Panc1 (cell line): ENCODE data around the gene MSI2. TPM values are rescaled to one million over a fixed set of nuclear protein-coding genes. Genes with fewer than 3 reads are reported as not detected.

Experiments
- ATAC-seq: fragments of 200-7000 bp; cut with Tn5 transposase; 2 replicates; pipeline ENCODE4 v1.9.1; 2020; ENCODE audit warnings: mild to moderate bottlenecking, moderate library complexity
- BruUV-seq: library from RNA; stranded (reverse); fragments of 400-500 nt; replicated peaks from 2 replicates; lab custom pipeline; 2021; lab: Mats Ljungman, UMichigan
- CTCF ChIA-PET: fragments of 300-600 bp; sonication (Branson Sonifier 250); formaldehyde crosslinking; loops from one replicate; lab custom pipeline; 2022; ENCODE audit warnings: antibody characterized with exemption; lab: Charles Lee
- POLR2A ChIA-PET: fragments of 300-600 bp; sonication (Branson Sonifier 250); formaldehyde crosslinking; loops from one replicate; lab custom pipeline; 2022; ENCODE audit warnings: antibody characterized with exemption; lab: Charles Lee
- DNase-seq: peaks from one replicate; pipeline ENCODE4 v3.0.0-alpha.2; 2010; ENCODE audit warnings: low read depth, low spot score
- H3K27ac ChIP-seq: 2 replicates; pipeline ENCODE4 v1.5.1; 2011; ENCODE audit warnings: mild to moderate bottlenecking, low read length, inconsistent platforms
- H3K27me3 ChIP-seq: fragments of 200-500 bp; sonication (Bioruptor generic); 2 replicates; pipeline ENCODE4 v1.6.0; 2014; ENCODE audit warnings: low read length, inconsistent platforms; ENCODE audit not compliant: control insufficient read depth, insufficient read depth
- H3K36me3 ChIP-seq: fragments of 200-500 bp; sonication (Bioruptor generic); 2 replicates; pipeline ENCODE4 v1.5.1; 2014; ENCODE audit warnings: inconsistent platforms, mild to moderate bottlenecking, low read length, moderate library complexity; ENCODE audit not compliant: control insufficient read depth, insufficient read depth
- H3K4me1 ChIP-seq: 2 replicates; pipeline ENCODE4 v1.5.1; 2011; ENCODE audit warnings: inconsistent platforms, mild to moderate bottlenecking, low read length, moderate library complexity; ENCODE audit not compliant: control insufficient read depth, insufficient read depth
- H3K4me3 ChIP-seq, 2 experiments: 2 replicates each; pipeline ENCODE4 v1.5.1; 2011 to 2012; ENCODE audit warnings: low read depth in 2 of 2, low read length in 2 of 2, mild to moderate bottlenecking in 2 of 2, inconsistent platforms in 1 of 2, moderate library complexity in 1 of 2
- H3K9me3 ChIP-seq: fragments of 200-500 bp; sonication (Bioruptor generic); 2 replicates; pipeline ENCODE4 v1.5.1; 2014; ENCODE audit warnings: low read depth, mild to moderate bottlenecking, inconsistent platforms, low read length, moderate library complexity; ENCODE audit not compliant: control insufficient read depth, insufficient read depth
- POLR2AphosphoS5 ChIP-seq: IDR thresholded peaks from 2 replicates; pipeline ENCODE4 v1.6.1; 2012; ENCODE audit warnings: mild to moderate bottlenecking, low read depth, low read length, moderate library complexity
- SIN3A ChIP-seq: IDR thresholded peaks from 2 replicates; pipeline ENCODE4 v1.6.1; 2012; ENCODE audit warnings: low read depth, mild to moderate bottlenecking, low read length, moderate library complexity, borderline replicate concordance; ENCODE audit not compliant: insufficient read depth
- TCF7L2 ChIP-seq: IDR thresholded peaks from 2 replicates; pipeline ENCODE4 v1.6.1; 2011; ENCODE audit warnings: mild to moderate bottlenecking, low read depth, low read length, inconsistent platforms
- in situ Hi-C: cut with HindIII; loops from 2 replicates; pipeline ENCODE4 v1.10.0; 2016; ENCODE audit warnings: low sequenced_read_pairs, low pct_unique_long_range_greater_than_20kb
- intact Hi-C: fragments of 100-400 bp; cut with micrococcal nuclease; formaldehyde crosslinking; loops from one replicate; pipeline ENCODE4 v1.10.0; 2022; ENCODE audit not compliant: unreplicated experiment
- total RNA-seq: library from RNA; stranded (reverse); gene quantifications from one replicate; pipeline ENCODE4 v1.2.1, GENCODE V29; 2021; ENCODE audit not compliant: unreplicated experiment
- TF ChIP-seq, protein P1 (sequence below), 2 experiments: IDR thresholded peaks; 2 replicates each; pipeline ENCODE4 v1.6.1; 2011 to 2012; ENCODE audit warnings: low read depth in 2 of 2, control low read depth in 1 of 2, low read length in 1 of 2, mild to moderate bottlenecking in 1 of 2, moderate library complexity in 1 of 2; ENCODE audit not compliant: insufficient read depth in 1 of 2
- TF ChIP-seq, protein P2 (sequence below): fragments of 450-650 bp; IDR thresholded peaks from 2 replicates; pipeline ENCODE4 v1.5.1; 2017; ENCODE audit warnings: mild to moderate bottlenecking

MSI2 gene
- total RNA-seq, 1 experiment from 2014 or later, result 38.5 TPM

DNA sequence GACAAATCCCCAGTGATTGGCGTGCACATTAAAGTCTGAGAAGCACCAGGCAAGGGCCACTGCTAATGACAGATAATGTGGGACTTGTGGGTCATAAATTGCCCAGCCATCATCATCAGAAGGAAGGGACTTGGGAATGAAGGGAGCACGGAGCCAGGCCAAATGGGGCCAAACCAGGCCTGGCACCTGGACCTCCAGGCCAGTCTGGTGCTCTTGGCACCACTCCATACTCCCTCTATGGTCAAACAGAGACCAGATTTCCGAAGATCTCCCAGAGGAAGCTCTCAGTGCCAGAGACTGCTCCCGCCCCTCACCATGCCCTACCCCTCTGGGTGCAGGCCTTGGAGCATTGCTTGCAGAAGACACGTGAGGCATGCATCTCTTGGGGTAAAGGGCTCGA, 346.6 kb downstream of the MSI2 start:
- Histone ChIP-seq H3K9me3 (no peaks in the 10 kb centered on the region), H3K36me3 (no peaks in the 10 kb centered on the region), H3K4me3 (no peak overlapping the region), H3K27ac (no peak overlapping the region), H3K4me1 (0 out of 2 replicates have a peak, but pooled peaks cover 2% of the 10 kb centered on the region), H3K27me3 (no peaks in the 10 kb centered on the region)
- no TSS peak for BruUV-seq
- in situ Hi-C loops, result no loop called here
- CTCF ChIA-PET, result interaction anchor here (2.2 kb wide), 1 partner anchor 69 kb away, joined by 5 read pairs; no protein-coding TSS in a partner anchor
- ATAC-seq (no peak), DNase-seq (no peak)
- intact Hi-C loops, result no loop called here
- TF ChIP-seq POLR2AphosphoS5, result no peak
- TF ChIP-seq, protein P1, sequence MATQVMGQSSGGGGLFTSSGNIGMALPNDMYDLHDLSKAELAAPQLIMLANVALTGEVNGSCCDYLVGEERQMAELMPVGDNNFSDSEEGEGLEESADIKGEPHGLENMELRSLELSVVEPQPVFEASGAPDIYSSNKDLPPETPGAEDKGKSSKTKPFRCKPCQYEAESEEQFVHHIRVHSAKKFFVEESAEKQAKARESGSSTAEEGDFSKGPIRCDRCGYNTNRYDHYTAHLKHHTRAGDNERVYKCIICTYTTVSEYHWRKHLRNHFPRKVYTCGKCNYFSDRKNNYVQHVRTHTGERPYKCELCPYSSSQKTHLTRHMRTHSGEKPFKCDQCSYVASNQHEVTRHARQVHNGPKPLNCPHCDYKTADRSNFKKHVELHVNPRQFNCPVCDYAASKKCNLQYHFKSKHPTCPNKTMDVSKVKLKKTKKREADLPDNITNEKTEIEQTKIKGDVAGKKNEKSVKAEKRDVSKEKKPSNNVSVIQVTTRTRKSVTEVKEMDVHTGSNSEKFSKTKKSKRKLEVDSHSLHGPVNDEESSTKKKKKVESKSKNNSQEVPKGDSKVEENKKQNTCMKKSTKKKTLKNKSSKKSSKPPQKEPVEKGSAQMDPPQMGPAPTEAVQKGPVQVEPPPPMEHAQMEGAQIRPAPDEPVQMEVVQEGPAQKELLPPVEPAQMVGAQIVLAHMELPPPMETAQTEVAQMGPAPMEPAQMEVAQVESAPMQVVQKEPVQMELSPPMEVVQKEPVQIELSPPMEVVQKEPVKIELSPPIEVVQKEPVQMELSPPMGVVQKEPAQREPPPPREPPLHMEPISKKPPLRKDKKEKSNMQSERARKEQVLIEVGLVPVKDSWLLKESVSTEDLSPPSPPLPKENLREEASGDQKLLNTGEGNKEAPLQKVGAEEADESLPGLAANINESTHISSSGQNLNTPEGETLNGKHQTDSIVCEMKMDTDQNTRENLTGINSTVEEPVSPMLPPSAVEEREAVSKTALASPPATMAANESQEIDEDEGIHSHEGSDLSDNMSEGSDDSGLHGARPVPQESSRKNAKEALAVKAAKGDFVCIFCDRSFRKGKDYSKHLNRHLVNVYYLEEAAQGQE (IDR thresholded peaks at IDR 0.05; ENCODE audit: insufficient read depth in 1 of 2, low read depth in 2 of 2, low read length in 1 of 2), result no peak
- no peak for TF ChIP-seq SIN3A
- POLR2A ChIA-PET, result no interaction called here

DNA sequence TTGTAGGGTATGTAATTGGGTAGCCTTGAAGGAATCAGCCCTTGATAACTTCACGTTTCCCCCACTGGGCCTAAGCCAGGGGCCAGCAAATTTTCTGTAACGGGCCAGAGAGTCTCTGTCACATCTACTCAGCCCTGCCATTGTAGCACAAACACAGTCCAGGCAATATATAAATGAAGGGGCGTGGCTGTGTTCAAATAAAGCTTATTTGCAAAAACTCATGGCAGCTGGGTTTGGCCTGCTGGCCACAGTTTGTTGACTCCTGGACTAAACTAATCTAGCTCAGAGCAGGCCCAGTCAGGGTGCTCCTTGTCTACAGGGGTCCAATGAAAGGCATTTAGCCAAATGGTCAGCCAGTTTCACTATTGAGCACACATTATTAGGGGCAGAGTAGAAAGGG, 347.2 kb downstream of the MSI2 start:
- Histone ChIP-seq H3K27ac (no peak overlapping the region), H3K36me3 (no peaks in the 10 kb centered on the region), H3K9me3 (no peaks in the 10 kb centered on the region), H3K4me1 (0 out of 2 replicates have a peak, but pooled peaks cover 2% of the 10 kb centered on the region), H3K4me3 (no peak overlapping the region), H3K27me3 (no peaks in the 10 kb centered on the region)
- no TSS peak for BruUV-seq
- no peak for ATAC-seq
- intact Hi-C loops, result no loop called here
- in situ Hi-C loops, result no loop called here
- CTCF ChIA-PET, result interaction anchor here (2.2 kb wide), 1 partner anchor 68 kb away, joined by 5 read pairs; no protein-coding TSS in a partner anchor
- POLR2A ChIA-PET, result no interaction called here
- no peak for DNase-seq
- TF ChIP-seq, protein P1 (IDR thresholded peaks at IDR 0.05; ENCODE audit: insufficient read depth in 1 of 2, low read depth in 2 of 2, low read length in 1 of 2), result no peak
- no peak for TF ChIP-seq POLR2AphosphoS5
- no peak for TF ChIP-seq TCF7L2

- ChIA-PET CTCF (interaction anchor here (2.2 kb wide), 1 partner anchor 68 kb away, joined by 5 read pairs; no protein-coding TSS in a partner anchor), POLR2A (no interaction called here)
- intact Hi-C loops, result no loop called here
- Histone ChIP-seq H3K4me3 (no peak overlapping the region), H3K9me3 (no peaks in the 10 kb centered on the region), H3K36me3 (no peaks in the 10 kb centered on the region), H3K4me1 (0 out of 2 replicates have a peak, but pooled peaks cover 2% of the 10 kb centered on the region), H3K27me3 (no peaks in the 10 kb centered on the region), H3K27ac (no peak overlapping the region)
- BruUV-seq, result no TSS peak
- TF ChIP-seq, protein P2, sequence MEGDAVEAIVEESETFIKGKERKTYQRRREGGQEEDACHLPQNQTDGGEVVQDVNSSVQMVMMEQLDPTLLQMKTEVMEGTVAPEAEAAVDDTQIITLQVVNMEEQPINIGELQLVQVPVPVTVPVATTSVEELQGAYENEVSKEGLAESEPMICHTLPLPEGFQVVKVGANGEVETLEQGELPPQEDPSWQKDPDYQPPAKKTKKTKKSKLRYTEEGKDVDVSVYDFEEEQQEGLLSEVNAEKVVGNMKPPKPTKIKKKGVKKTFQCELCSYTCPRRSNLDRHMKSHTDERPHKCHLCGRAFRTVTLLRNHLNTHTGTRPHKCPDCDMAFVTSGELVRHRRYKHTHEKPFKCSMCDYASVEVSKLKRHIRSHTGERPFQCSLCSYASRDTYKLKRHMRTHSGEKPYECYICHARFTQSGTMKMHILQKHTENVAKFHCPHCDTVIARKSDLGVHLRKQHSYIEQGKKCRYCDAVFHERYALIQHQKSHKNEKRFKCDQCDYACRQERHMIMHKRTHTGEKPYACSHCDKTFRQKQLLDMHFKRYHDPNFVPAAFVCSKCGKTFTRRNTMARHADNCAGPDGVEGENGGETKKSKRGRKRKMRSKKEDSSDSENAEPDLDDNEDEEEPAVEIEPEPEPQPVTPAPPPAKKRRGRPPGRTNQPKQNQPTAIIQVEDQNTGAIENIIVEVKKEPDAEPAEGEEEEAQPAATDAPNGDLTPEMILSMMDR, result no peak
- TF ChIP-seq, protein P1 (IDR thresholded peaks at IDR 0.05; ENCODE audit: insufficient read depth in 1 of 2, low read depth in 2 of 2, low read length in 1 of 2), result no peak
- TF ChIP-seq SIN3A (no peak), POLR2AphosphoS5 (no peak), TCF7L2 (no peak)
- ATAC-seq (no peak), DNase-seq (no peak)
- in situ Hi-C loops, result no loop called here
Observed at GRCh38 chr17:57603978-57604377, 347.7 kb downstream of the MSI2 start.
